ENCODE measurements around the gene B4GALT1. TPM values are rescaled to one million over a fixed set of nuclear protein-coding genes. Genes with fewer than 3 reads are reported as not detected.

Gene B4GALT1
- total and polyA plus RNA-seq, 7 donors: 20.3 to 107 (median 25.5) TPM

DNA sequence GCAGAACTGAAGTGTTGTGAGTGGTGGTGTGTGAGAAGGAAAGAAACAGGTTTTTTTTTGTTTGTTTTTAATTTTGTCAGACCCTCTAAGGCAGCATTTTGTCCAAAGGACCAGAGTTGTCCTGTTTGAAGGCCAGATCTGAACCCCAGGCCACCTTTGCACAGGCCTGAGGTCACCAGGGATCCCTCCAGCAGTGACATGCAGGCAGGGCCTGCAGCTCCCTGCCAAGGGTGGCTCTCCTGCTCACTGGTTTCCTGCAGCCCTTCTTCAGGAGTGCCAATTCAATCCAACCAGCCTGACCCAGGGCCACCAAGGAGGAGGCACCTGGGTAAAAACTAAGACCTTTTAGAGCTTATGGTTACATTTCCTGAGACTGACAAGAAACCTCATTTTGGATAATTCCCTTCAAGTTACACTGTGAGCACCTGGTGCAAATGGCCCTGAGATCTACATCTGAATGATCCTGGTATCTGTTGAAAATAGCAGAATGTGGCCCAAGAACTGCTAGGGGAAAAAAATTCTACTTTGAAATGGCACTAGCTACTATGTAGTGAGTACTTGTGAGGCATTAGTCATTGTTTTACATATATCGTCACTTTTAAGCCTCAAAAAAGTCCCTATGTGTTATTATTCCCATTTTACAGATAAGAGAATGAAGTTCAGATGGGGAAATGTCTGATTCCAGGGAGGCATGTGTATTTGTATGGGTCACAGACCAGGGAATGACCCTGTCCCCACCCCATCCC is 57.1 kb downstream of the B4GALT1 start:
- intact Hi-C loops (cut with DNase I): no loop called here
- Histone ChIP-seq H3K4me1 (peaks cover 0 to 7% (median 6%) of the 10 kb centered on the region in 4 donors), H3K27ac (no peak overlapping the region), H3K4me3 (no peak overlapping the region), H3K27me3 (no peaks in the 10 kb centered on the region), H3K36me3 (peaks cover 0 to 44% (median 17%) of the 10 kb centered on the region in 4 donors), H3K9me3 (no peaks in the 10 kb centered on the region)
- no peak for DNase-seq
- WGBS, 2 donors: 88 to 90% methylated on average over 1 of the region's 1 CpG
- no peak for TF ChIP-seq POLR2A (IDR thresholded peaks at IDR 0.05)
- TF ChIP-seq, protein P1, sequence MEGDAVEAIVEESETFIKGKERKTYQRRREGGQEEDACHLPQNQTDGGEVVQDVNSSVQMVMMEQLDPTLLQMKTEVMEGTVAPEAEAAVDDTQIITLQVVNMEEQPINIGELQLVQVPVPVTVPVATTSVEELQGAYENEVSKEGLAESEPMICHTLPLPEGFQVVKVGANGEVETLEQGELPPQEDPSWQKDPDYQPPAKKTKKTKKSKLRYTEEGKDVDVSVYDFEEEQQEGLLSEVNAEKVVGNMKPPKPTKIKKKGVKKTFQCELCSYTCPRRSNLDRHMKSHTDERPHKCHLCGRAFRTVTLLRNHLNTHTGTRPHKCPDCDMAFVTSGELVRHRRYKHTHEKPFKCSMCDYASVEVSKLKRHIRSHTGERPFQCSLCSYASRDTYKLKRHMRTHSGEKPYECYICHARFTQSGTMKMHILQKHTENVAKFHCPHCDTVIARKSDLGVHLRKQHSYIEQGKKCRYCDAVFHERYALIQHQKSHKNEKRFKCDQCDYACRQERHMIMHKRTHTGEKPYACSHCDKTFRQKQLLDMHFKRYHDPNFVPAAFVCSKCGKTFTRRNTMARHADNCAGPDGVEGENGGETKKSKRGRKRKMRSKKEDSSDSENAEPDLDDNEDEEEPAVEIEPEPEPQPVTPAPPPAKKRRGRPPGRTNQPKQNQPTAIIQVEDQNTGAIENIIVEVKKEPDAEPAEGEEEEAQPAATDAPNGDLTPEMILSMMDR (IDR thresholded peaks at IDR 0.05): no peak
- no peak for TF ChIP-seq POLR2AphosphoS5 (IDR thresholded peaks at IDR 0.05)
- no peak for TF ChIP-seq EP300 (IDR thresholded peaks at IDR 0.05)

DNA sequence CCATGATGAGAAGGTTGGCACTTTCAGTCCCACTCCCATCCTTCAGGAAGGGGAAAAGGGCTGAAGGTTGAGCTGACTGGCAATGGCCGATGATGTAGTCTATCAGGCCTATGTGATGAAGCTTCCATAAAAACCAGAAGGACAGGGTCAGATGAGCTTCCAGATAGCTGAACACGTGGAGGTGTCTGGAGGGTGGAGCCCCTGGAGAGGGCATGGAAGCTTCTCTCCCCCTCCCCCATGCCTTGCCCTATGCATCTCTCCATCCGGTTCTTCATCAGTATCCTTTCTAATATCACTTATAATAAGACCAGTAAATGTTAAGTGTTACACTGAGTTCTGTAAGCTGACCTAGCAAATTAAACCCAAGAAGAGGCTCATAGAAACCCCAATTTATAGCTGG is 58.0 kb downstream of the B4GALT1 start:
- H3K4me1 ChIP-seq: peaks cover 0 to 7% (median 6%) of the 10 kb centered on the region in 4 donors
- DNase-seq: no peak
- H3K27ac ChIP-seq: no peak overlapping the region
- no peak overlapping the region for H3K4me3 ChIP-seq
- peaks cover 0 to 34% (median 15%) of the 10 kb centered on the region in 4 donors for H3K36me3 ChIP-seq
- intact Hi-C loops (cut with DNase I): no loop called here
- H3K9me3 ChIP-seq: no peaks in the 10 kb centered on the region
- H3K27me3 ChIP-seq: no peaks in the 10 kb centered on the region
- TF ChIP-seq POLR2AphosphoS5 (IDR thresholded peaks at IDR 0.05) (no peak), EP300 (IDR thresholded peaks at IDR 0.05) (no peak), POLR2A (IDR thresholded peaks at IDR 0.05) (no peak)
- TF ChIP-seq, protein P1 (IDR thresholded peaks at IDR 0.05): no peak
- 68 to 75% methylated on average over 3 of the region's 3 CpGs for WGBS, 2 donors

DNA sequence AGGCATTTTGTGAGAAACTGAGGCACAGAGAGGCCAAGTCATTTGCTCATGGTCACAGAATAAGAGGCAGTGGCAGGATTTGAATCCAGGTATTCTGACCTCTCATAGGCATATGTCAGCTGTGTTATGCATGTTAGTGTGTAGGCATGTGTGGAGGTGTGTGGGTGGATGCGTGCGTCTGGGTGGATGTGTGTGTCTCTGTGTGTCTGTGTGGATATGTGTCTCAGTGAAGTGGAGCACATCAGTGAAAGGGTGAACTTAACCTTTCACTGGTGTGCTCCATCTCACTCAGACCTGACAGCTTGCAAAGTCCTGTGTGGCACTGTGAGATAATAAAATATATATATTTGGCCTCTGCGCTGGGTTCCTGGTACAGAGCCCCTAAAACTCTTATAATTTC is 58.7 kb downstream of the B4GALT1 start:
- no peaks in the 10 kb centered on the region for H3K9me3 ChIP-seq
- H3K27me3 ChIP-seq: no peaks in the 10 kb centered on the region
- no peak overlapping the region for H3K27ac ChIP-seq
- H3K4me3 ChIP-seq: no peak overlapping the region
- H3K36me3 ChIP-seq: peaks cover 0 to 28% (median 12%) of the 10 kb centered on the region in 4 donors
- H3K4me1 ChIP-seq: peaks cover 0 to 7% (median 6%) of the 10 kb centered on the region in 4 donors
- DNase-seq: no peak
- no peak for TF ChIP-seq POLR2A (IDR thresholded peaks at IDR 0.05)
- TF ChIP-seq POLR2AphosphoS5 (IDR thresholded peaks at IDR 0.05): no peak
- no peak for TF ChIP-seq EP300 (IDR thresholded peaks at IDR 0.05)
- TF ChIP-seq, protein P1 (IDR thresholded peaks at IDR 0.05): no peak
- 90 to 96% methylated on average over 3 of the region's 3 CpGs for WGBS, 2 donors
- intact Hi-C loops (cut with DNase I): no loop called here

DNA sequence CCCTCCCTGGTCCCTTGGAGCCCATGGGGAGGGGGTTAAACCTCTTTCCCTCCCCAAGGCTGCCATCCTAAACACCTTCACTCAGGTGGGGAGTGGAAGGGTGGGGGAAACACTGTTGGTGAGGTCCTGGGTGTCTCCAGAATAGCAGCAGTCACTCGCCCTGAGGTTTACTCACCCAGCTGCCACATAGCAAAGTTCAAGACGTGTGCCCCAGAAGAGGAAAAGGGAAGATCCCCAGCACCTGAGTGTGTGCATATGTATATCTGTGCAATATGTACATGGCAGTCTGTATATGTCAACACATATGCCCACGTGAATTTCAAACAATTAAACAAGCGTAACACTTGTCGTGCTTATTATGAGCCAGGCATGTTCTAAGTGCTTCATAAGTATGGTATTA is 59.4 kb downstream of the B4GALT1 start:
- intact Hi-C loops (cut with DNase I): no loop called here
- WGBS, 2 donors: 57 to 58% methylated on average over 5 of the region's 5 CpGs
- no peak for DNase-seq
- Histone ChIP-seq H3K4me1 (peaks cover 0 to 7% (median 6%) of the 10 kb centered on the region in 4 donors), H3K27ac (peak overlapping the region in 3 of 4 donors; percentile 35 to 59 (median 35)), H3K4me3 (no peak overlapping the region), H3K36me3 (peaks cover 0 to 21% (median 5%) of the 10 kb centered on the region in 4 donors), H3K9me3 (no peaks in the 10 kb centered on the region), H3K27me3 (no peaks in the 10 kb centered on the region)
- TF ChIP-seq, protein P1 (IDR thresholded peaks at IDR 0.05): no peak
- no peak for TF ChIP-seq EP300 (IDR thresholded peaks at IDR 0.05)
- no peak for TF ChIP-seq POLR2A (IDR thresholded peaks at IDR 0.05)
- TF ChIP-seq POLR2AphosphoS5 (IDR thresholded peaks at IDR 0.05): no peak

All from sigmoid colon (tissue), 7 donors.